OCI-LY1 (cell line): ENCODE measurements around the gene SSBP3.

Experiments
- EZH2 ChIP-seq: fragments of 200-600 bp; sonication (generic), shearing (Covaris generic); IDR thresholded peaks from 2 replicates; pipeline ENCODE4 v1.8.0; 2017; ENCODE audit warnings: borderline replicate concordance, mixed run types, mild to moderate bottlenecking, antibody characterized with exemption, low read length, moderate library complexity, mixed read lengths
- TF ChIP-seq, protein P1 (sequence below): fragments of 200-600 bp; sonication (generic), shearing (Covaris generic); IDR thresholded peaks from 2 replicates; pipeline ENCODE4 v1.5.1; 2017; ENCODE audit warnings: mild to moderate bottlenecking, antibody characterized with exemption, low read length, moderate library complexity, mixed read lengths

DNA sequence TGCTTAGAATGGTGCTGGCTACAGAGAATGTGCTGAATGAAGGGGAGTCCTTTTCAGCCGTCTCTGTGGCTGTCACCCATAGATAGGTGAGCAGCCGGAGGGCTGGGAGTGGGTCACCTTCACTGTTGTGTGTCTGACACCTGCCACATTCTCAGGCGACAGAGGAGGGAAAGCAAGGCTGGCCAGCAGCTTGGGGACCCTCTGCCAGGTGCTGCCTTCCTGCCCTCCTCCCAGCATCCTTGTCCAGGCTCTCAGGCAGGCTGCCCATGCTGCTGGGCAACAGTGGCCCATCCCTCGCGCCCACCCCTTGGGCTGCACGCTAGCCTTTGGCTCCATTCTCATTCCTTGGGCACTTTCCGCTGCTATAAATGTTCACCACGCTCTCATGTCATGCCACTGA, 228.5 kb downstream of the SSBP3 start:
- TF ChIP-seq, protein P1, sequence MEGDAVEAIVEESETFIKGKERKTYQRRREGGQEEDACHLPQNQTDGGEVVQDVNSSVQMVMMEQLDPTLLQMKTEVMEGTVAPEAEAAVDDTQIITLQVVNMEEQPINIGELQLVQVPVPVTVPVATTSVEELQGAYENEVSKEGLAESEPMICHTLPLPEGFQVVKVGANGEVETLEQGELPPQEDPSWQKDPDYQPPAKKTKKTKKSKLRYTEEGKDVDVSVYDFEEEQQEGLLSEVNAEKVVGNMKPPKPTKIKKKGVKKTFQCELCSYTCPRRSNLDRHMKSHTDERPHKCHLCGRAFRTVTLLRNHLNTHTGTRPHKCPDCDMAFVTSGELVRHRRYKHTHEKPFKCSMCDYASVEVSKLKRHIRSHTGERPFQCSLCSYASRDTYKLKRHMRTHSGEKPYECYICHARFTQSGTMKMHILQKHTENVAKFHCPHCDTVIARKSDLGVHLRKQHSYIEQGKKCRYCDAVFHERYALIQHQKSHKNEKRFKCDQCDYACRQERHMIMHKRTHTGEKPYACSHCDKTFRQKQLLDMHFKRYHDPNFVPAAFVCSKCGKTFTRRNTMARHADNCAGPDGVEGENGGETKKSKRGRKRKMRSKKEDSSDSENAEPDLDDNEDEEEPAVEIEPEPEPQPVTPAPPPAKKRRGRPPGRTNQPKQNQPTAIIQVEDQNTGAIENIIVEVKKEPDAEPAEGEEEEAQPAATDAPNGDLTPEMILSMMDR = no peak
- TF ChIP-seq EZH2 = no peak
